ENCODE measurements around the gene FOXJ1. TPM values are rescaled to one million over a fixed set of nuclear protein-coding genes. Genes with fewer than 3 reads are reported as not detected.
A peak's percentile ranks its signal among the peaks of the same experiment; 100 is the strongest.

FOXJ1 gene
- total RNA-seq, 2 experiments from 2014 or later = 0.63 to 0.89 TPM

DNA sequence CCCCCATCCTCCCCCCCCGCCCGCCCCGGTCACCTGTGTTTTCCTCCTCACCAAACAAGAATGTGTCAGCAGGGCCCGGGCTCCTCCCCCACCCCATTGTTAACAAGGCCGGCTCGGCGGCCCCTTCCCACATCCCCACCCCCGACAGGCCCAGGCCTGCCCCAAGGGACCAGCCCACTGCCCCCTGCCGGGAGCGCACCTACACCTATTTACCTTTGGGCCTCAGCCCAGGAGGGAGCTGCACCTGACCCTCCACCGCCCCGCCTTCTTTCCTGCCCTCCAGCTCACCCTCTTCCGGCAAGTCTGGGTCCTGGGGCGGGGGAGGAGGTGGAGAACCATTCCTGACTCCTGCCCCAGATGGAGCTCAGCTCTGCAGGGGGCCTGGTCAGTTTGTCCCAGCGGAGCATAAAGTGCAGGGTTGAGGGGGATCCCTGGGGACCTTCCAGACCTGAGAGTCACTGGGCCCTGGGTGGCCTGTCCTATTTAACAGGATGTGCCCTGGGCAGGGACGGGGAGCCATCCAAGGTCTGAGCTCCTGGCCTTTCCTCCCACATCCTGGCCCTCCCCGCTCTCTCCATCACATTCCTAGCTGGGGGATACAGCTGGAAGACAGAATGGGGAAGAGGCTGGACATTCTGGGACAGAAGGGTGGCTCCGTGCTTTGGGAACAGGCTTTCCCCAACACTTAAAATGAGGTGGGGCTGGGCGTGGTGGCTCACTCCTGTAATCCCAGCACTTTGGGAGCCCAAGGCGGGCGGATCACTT, 8.3 kb downstream of the FOXJ1 start:
- Histone ChIP-seq H3K36me3 (ENCODE audit: insufficient read depth, low read length) (no peaks in the 10 kb centered on the region), H3K4me3 (ENCODE audit: low read length) (no peak overlapping the region), H3K27ac (ENCODE audit: low read depth in 1 of 2, low read length in 2 of 2) (no peak overlapping the region), H3K27me3 (ENCODE audit: control insufficient read depth in 1 of 2, insufficient read depth in 2 of 2, low read length in 2 of 2) (no peaks in the 10 kb centered on the region), H3K4me1 (ENCODE audit: insufficient read depth, low read length) (peaks cover 18% of the 10 kb centered on the region), H3K9me3 (ENCODE audit: control insufficient read depth in 1 of 2, insufficient read depth in 1 of 2, low read length in 2 of 2) (no peaks in the 10 kb centered on the region)
- ChIA-PET CTCF (no interaction called here), POLR2A (interaction anchor here (0.7 to 2.0 kb wide), 5 partner anchors 13 to 132 kb away, joined by 3 to 6 read pairs (median 3); no protein-coding TSS in a partner anchor)
- Mint-ChIP-seq H3K36me3 (ENCODE audit: low read depth) (no peaks in the 10 kb centered on the region), H3K27ac (no peak overlapping the region), H3K4me1 (ENCODE audit: low read depth) (peaks cover 14% of the 10 kb centered on the region), H3K9me3 (no peaks in the 10 kb centered on the region), H3K27me3 (no peaks in the 10 kb centered on the region), H3K4me3 (no peak overlapping the region)
- TF ChIP-seq, protein P1, sequence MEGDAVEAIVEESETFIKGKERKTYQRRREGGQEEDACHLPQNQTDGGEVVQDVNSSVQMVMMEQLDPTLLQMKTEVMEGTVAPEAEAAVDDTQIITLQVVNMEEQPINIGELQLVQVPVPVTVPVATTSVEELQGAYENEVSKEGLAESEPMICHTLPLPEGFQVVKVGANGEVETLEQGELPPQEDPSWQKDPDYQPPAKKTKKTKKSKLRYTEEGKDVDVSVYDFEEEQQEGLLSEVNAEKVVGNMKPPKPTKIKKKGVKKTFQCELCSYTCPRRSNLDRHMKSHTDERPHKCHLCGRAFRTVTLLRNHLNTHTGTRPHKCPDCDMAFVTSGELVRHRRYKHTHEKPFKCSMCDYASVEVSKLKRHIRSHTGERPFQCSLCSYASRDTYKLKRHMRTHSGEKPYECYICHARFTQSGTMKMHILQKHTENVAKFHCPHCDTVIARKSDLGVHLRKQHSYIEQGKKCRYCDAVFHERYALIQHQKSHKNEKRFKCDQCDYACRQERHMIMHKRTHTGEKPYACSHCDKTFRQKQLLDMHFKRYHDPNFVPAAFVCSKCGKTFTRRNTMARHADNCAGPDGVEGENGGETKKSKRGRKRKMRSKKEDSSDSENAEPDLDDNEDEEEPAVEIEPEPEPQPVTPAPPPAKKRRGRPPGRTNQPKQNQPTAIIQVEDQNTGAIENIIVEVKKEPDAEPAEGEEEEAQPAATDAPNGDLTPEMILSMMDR (IDR thresholded peaks at IDR 0.05) = no peak
- intact Hi-C loops (cut with DNase I, micrococcal nuclease) = no loop called here
- ATAC-seq (ENCODE audit: poor library complexity) (no peak), DNase-seq (peak in 1 of 14 experiments; percentile 13)

DNA sequence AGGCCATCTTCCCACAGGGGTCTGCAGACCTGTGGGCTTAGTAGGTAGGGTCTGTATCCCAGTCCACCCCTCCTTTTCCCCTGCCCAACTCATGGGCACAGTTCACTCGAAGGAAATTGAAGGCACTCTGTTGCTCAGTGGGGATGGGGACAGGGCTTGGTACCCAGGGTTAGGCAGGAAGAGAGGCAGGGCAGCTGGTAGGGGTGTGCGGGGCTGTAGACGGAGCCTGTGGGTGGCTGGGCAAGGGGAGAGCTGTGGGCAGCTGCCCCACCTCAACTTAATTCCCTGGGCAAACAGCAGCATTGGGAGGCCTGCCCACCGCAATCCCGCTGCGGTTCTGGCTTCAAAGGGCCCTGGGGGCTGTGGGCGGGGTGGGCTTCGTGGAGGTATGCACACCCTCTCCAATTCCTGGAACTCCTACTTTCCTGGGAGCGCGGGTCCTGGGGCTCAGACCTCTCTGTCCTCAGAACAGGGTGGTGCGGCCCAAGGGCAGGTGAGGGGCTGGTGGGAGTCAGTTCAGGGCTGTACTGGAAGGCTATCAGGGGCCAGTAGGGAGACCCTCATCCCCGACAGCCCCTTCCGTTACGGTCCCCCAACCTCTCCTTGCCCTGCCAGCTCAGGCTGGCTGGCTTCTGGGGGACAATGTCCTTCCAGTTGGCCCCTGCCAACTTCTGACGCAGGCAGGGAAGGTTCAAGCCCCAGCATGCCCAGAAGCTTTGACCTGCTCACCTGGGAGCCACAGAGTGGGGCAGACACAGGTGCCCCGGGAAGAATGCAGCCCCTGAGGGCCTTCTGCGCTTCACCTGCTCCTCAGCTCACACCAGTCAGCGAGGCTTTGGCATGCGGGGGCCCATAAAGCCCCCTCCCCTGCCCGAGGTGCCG, 9.1 kb downstream of the FOXJ1 start:
- H3K4me3 Mint-ChIP-seq = no peak overlapping the region
- no peaks in the 10 kb centered on the region for H3K36me3 ChIP-seq (ENCODE audit: insufficient read depth, low read length)
- no peak for ATAC-seq (ENCODE audit: poor library complexity)
- CTCF ChIA-PET = no interaction called here
- peaks cover 23% of the 10 kb centered on the region for H3K4me1 ChIP-seq (ENCODE audit: insufficient read depth, low read length)
- DNase-seq = peak in 1 of 14 experiments; percentile 8
- no peaks in the 10 kb centered on the region for H3K9me3 Mint-ChIP-seq
- intact Hi-C loops (cut with DNase I, micrococcal nuclease) = no loop called here
- H3K27me3 Mint-ChIP-seq = no peaks in the 10 kb centered on the region
- no peak overlapping the region for H3K27ac ChIP-seq (ENCODE audit: low read depth in 1 of 2, low read length in 2 of 2)
- H3K27ac Mint-ChIP-seq = no peak overlapping the region
- H3K27me3 ChIP-seq (ENCODE audit: control insufficient read depth in 1 of 2, insufficient read depth in 2 of 2, low read length in 2 of 2) = no peaks in the 10 kb centered on the region
- no peak overlapping the region for H3K4me3 ChIP-seq (ENCODE audit: low read length)
- H3K9me3 ChIP-seq (ENCODE audit: control insufficient read depth in 1 of 2, insufficient read depth in 1 of 2, low read length in 2 of 2) = no peaks in the 10 kb centered on the region
- no peaks in the 10 kb centered on the region for H3K36me3 Mint-ChIP-seq (ENCODE audit: low read depth)
- POLR2A ChIA-PET = interaction anchor here (0.7 to 2.0 kb wide), 3 partner anchors 14 to 133 kb away, joined by 3 to 6 read pairs (median 6); no protein-coding TSS in a partner anchor
- TF ChIP-seq, protein P1 (IDR thresholded peaks at IDR 0.05) = no peak
- H3K4me1 Mint-ChIP-seq (ENCODE audit: low read depth) = peaks cover 18% of the 10 kb centered on the region

DNA sequence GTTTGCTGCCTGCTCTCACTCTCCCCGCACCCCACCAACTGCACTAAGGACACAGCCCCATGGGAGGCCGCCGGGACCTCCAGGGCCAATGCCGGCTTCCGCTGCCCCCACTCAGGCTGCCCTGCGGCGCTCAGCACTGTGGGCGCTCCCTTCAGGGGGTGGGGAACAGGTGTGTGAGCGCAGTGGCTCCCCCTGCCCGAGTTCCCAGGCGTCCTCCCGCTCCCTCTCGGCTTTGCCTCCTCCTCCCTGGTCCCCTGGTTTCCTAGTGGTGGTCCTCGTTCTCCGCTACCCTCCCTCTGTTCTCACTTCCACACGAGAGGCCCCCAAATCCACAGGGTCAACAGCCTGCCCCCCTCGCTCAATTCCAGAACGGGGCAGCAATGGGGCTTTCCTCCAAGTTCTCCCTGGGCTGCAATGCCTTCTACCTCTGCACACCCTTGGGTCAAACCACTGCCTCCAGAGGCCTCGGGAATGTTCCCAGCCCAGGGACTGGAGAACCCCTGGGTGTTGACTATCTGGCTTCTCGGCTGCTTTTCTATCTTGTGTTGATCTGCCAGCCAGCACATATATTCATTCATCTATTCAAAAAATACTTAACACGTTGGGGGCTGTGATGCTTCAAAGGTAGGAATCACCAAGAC, 9.9 kb downstream of the FOXJ1 start:
- H3K4me3 ChIP-seq (ENCODE audit: low read length) = no peak overlapping the region
- Mint-ChIP-seq H3K27me3 (no peaks in the 10 kb centered on the region), H3K27ac (no peak overlapping the region), H3K4me3 (no peak overlapping the region), H3K36me3 (ENCODE audit: low read depth) (no peaks in the 10 kb centered on the region), H3K4me1 (ENCODE audit: low read depth) (peaks cover 26% of the 10 kb centered on the region), H3K9me3 (no peaks in the 10 kb centered on the region)
- ATAC-seq (ENCODE audit: poor library complexity) (no peak), DNase-seq (no peak)
- H3K36me3 ChIP-seq (ENCODE audit: insufficient read depth, low read length) = no peaks in the 10 kb centered on the region
- CTCF ChIA-PET = interaction anchor here (0.8 kb wide), 1 partner anchor 10 kb away, joined by 3 read pairs; the partner anchor contains the start of gene FOXJ1
- POLR2A ChIA-PET = no interaction called here
- H3K27me3 ChIP-seq (ENCODE audit: control insufficient read depth in 1 of 2, insufficient read depth in 2 of 2, low read length in 2 of 2) = no peaks in the 10 kb centered on the region
- no peaks in the 10 kb centered on the region for H3K9me3 ChIP-seq (ENCODE audit: control insufficient read depth in 1 of 2, insufficient read depth in 1 of 2, low read length in 2 of 2)
- TF ChIP-seq, protein P1 (IDR thresholded peaks at IDR 0.05) = no peak
- H3K4me1 ChIP-seq (ENCODE audit: insufficient read depth, low read length) = peaks cover 28% of the 10 kb centered on the region
- intact Hi-C loops (cut with DNase I, micrococcal nuclease) = no loop called here
- no peak overlapping the region for H3K27ac ChIP-seq (ENCODE audit: low read depth in 1 of 2, low read length in 2 of 2)
